SK-N-SH (cell line): Measurements from ENCODE around the gene RFX3. TPM values are rescaled to one million over a fixed set of nuclear protein-coding genes. Genes with fewer than 3 reads are reported as not detected.

Experiments used
- CTCF ChIA-PET: fragments of 300-600, 350-600 bp; formaldehyde crosslinking; extraction: SDS; loops from one replicate; lab custom pipeline; 2021; lab: Yijun Ruan, JAX
- POLR2A ChIA-PET: fragments of 350-600 bp; sonication (Branson Sonifier 250); formaldehyde crosslinking; extraction: SDS; loops from one replicate; lab custom pipeline; 2020; ENCODE audit warnings: antibody characterized with exemption, inconsistent platforms; lab: Yijun Ruan, JAX
- DNase-seq: peaks from one replicate; pipeline ENCODE4 v3.0.0; 2012
- H2AFZ ChIP-seq: fragments of 200-600 bp; sonication (generic); 2 replicates; pipeline ENCODE4 v1.8.1; 2016; ENCODE audit warnings: antibody characterized with exemption, mild to moderate bottlenecking, low read depth
- H3F3A ChIP-seq: fragments of 200-600 bp; sonication (generic); replicated peaks from 2 replicates; pipeline ENCODE3; 2016; ENCODE audit warnings: antibody characterized with exemption, mild to moderate bottlenecking; ENCODE audit not compliant: insufficient read depth
- H3K27ac ChIP-seq, 2 experiments: fragments of 200-500 bp in 1 of 2; fragments of 200-600 bp in 1 of 2; sonication (Bioruptor generic) in 1 of 2; sonication (generic), shearing (Covaris generic) in 1 of 2; 2 replicates each; pipeline versions ENCODE4 v1.5.1 to v1.6.1; 2014 to 2016; ENCODE audit warnings: low read depth in 2 of 2, inconsistent platforms in 1 of 2, low read length in 1 of 2, mild to moderate bottlenecking in 1 of 2, mixed read lengths in 1 of 2
- H3K27me3 ChIP-seq: fragments of 200-600 bp; sonication (generic), shearing (Covaris generic); 2 replicates; pipeline ENCODE4 v1.6.1; 2016; ENCODE audit warnings: mixed run types; ENCODE audit not compliant: insufficient read depth
- H3K36me3 ChIP-seq, 2 experiments: fragments of 200-500 bp in 1 of 2; fragments of 200-600 bp in 1 of 2; sonication (Bioruptor generic) in 1 of 2; sonication (generic) in 1 of 2; replicated peaks in 1 of 2; 2 replicates each; pipeline versions ENCODE3 to v1.5.1; 2014 to 2016; ENCODE audit warnings: low read length in 1 of 2, mild to moderate bottlenecking in 1 of 2; ENCODE audit not compliant: insufficient read depth in 2 of 2, control insufficient read depth in 1 of 2
- H3K4me1 ChIP-seq, 2 experiments: fragments of 200-500 bp in 1 of 2; fragments of 200-600 bp in 1 of 2; sonication (Bioruptor generic) in 1 of 2; sonication (generic), shearing (Covaris generic) in 1 of 2; 2 replicates each; pipeline versions ENCODE4 v1.5.1 to v1.6.1; 2014 to 2016; ENCODE audit warnings: low read depth in 1 of 2, low read length in 1 of 2, mixed run types in 1 of 2; ENCODE audit not compliant: insufficient read depth in 2 of 2, control insufficient read depth in 1 of 2
- H3K4me2 ChIP-seq: fragments of 200-600 bp; sonication (generic), shearing (Covaris generic); 2 replicates; pipeline ENCODE4 v1.6.1; 2017; ENCODE audit warnings: mixed run types
- H3K4me3 ChIP-seq, 2 experiments: fragments of 200-500 bp in 1 of 2; fragments of 200-600 bp in 1 of 2; sonication (Bioruptor generic) in 1 of 2; sonication (generic), shearing (Covaris generic) in 1 of 2; 2 replicates each; pipeline versions ENCODE4 v1.5.1 to v1.8.1; 2014 to 2016; ENCODE audit warnings: low read depth in 2 of 2, inconsistent platforms in 1 of 2, low read length in 1 of 2, mild to moderate bottlenecking in 1 of 2, mixed read lengths in 1 of 2, moderate library complexity in 1 of 2
- H3K79me2 ChIP-seq: fragments of 200-600 bp; sonication (generic); 2 replicates; pipeline ENCODE4 v1.8.1; 2017; ENCODE audit warnings: mild to moderate bottlenecking; ENCODE audit not compliant: insufficient read depth
- H3K9ac ChIP-seq: fragments of 200-600 bp; sonication (generic); 2 replicates; pipeline ENCODE4 v1.6.1; 2017; ENCODE audit warnings: mixed run types
- H3K9me2 ChIP-seq: fragments of 200-600 bp; sonication (generic); 2 replicates; pipeline ENCODE4 v1.6.1; 2017; ENCODE audit warnings: mixed run types
- H3K9me3 ChIP-seq: fragments of 200-600 bp; sonication (generic); 2 replicates; pipeline ENCODE4 v1.6.1; 2017; ENCODE audit warnings: mixed run types, mild to moderate bottlenecking, moderate library complexity
- H4K20me1 ChIP-seq: fragments of 200-600 bp; sonication (generic); 2 replicates; pipeline ENCODE4 v1.6.1; 2017; ENCODE audit warnings: mild to moderate bottlenecking, mixed run types; ENCODE audit not compliant: insufficient read depth
- CTCF ChIP-seq: fragments of 200-600 bp; sonication (generic); IDR thresholded peaks from 2 replicates; pipeline ENCODE4 v1.6.1; 2017; ENCODE audit warnings: antibody characterized with exemption, mild to moderate bottlenecking, moderate library complexity
- ELF1 ChIP-seq: IDR thresholded peaks from 2 replicates; pipeline ENCODE4 v1.4.0; 2012
- EZH2phosphoT487 ChIP-seq: fragments of 200-600 bp; sonication (generic); IDR thresholded peaks from 2 replicates; pipeline ENCODE4 v1.6.1; 2017; ENCODE audit warnings: low read depth, mixed run types, mild to moderate bottlenecking, antibody characterized with exemption, moderate library complexity, borderline replicate concordance
- FOSL2 ChIP-seq: IDR thresholded peaks from 2 replicates; pipeline ENCODE4 v1.4.0; 2012; ENCODE audit warnings: low read depth, mild to moderate bottlenecking, moderate library complexity, borderline replicate concordance
- FOXJ3 ChIP-seq: sonication (generic); formaldehyde crosslinking; IDR thresholded peaks from 2 replicates; pipeline ENCODE4 v1.5.1; 2020; ENCODE audit warnings: mild to moderate bottlenecking, missing genetic modification reagents
- FOXM1 ChIP-seq: IDR thresholded peaks from 2 replicates; pipeline ENCODE4 v1.4.0; 2012; ENCODE audit warnings: low read depth, mild to moderate bottlenecking
- GABPA ChIP-seq: IDR thresholded peaks from 2 replicates; pipeline ENCODE4 v1.4.0; 2012; ENCODE audit warnings: low read depth, mild to moderate bottlenecking
- PBX3 ChIP-seq: IDR thresholded peaks from 2 replicates; pipeline ENCODE4; 2012
- POLR2AphosphoS5 ChIP-seq: IDR thresholded peaks from 2 replicates; pipeline ENCODE4 v1.6.1; 2012; ENCODE audit warnings: low read depth, low read length
- RCOR1 ChIP-seq: fragments of 150-350 bp; IDR thresholded peaks from 2 replicates; pipeline ENCODE4 v1.6.1; 2017; ENCODE audit warnings: antibody characterized with exemption, low read length
- RXRA ChIP-seq: IDR thresholded peaks from 2 replicates; pipeline ENCODE4 v1.4.0; 2012; ENCODE audit warnings: low read depth, mild to moderate bottlenecking, borderline replicate concordance
- SIN3A ChIP-seq: IDR thresholded peaks from 2 replicates; pipeline ENCODE4 v1.6.1; 2012; ENCODE audit warnings: low read depth, mild to moderate bottlenecking, low read length, moderate library complexity, borderline replicate concordance
- USF1 ChIP-seq: IDR thresholded peaks from 2 replicates; pipeline ENCODE4 v1.4.0; 2012; ENCODE audit warnings: low read depth, borderline replicate concordance
- USF2 ChIP-seq: fragments of 150-350 bp; IDR thresholded peaks from 2 replicates; pipeline ENCODE4 v1.6.1; 2017; ENCODE audit warnings: antibody characterized with exemption, low read length, low read depth, borderline replicate concordance
- YY1 ChIP-seq: IDR thresholded peaks from 2 replicates; pipeline ENCODE4 v1.4.0; 2012; ENCODE audit warnings: low read depth, mild to moderate bottlenecking
- WGBS: methylation state at CpG from one replicate; pipeline ENCODE4 v1.1.6; 2017; ENCODE audit warnings: low lambda C conversion rate; 5-methylcytosine and 5-hydroxymethylcytosine counted together
- polyA plus RNA-seq, 3 experiments: library from polyadenylated mRNA; depleted of rRNA; stranded (reverse); fragments of >200 nt; gene quantifications; 2 replicates each; pipeline ENCODE4 v1.2.3, GENCODE V29; 2012

The RFX3 gene
- polyA plus RNA-seq, 1 of the 3 experiments (the other 2 are of a cell fraction) = 1.7 TPM

GRCh38 chr9:3359048-3359692 is 166.6 kb downstream of the RFX3 start:
- ChIA-PET CTCF (no interaction called here), POLR2A (no interaction called here)
- no peaks in the 10 kb centered on the region for H4K20me1 ChIP-seq
- H3K36me3 ChIP-seq = no peaks in the 10 kb centered on the region
- no peak overlapping the region for H3K9ac ChIP-seq
- no peak for TF ChIP-seq POLR2AphosphoS5
- TF ChIP-seq USF1 = no peak
- TF ChIP-seq YY1 = no peak
- TF ChIP-seq RXRA = no peak
- no peak for TF ChIP-seq EZH2phosphoT487
- TF ChIP-seq CTCF = no peak
- TF ChIP-seq FOXM1 = no peak
- TF ChIP-seq FOSL2 = no peak
- no peaks in the 10 kb centered on the region for H3K9me3 ChIP-seq
- H3K27ac ChIP-seq = no peak overlapping the region
- no peak for DNase-seq
- WGBS = 96% methylated on average over 5 of the region's 5 CpGs
- no peaks in the 10 kb centered on the region for H3K79me2 ChIP-seq
- no peak overlapping the region for H3K4me2 ChIP-seq
- no peaks in the 10 kb centered on the region for H3F3A ChIP-seq
- no peaks in the 10 kb centered on the region for H3K4me1 ChIP-seq
- no peak overlapping the region for H2AFZ ChIP-seq
- no peak overlapping the region for H3K4me3 ChIP-seq
- H3K27me3 ChIP-seq = no peaks in the 10 kb centered on the region
- no peaks in the 10 kb centered on the region; the same call in 1 of the 2 replicates for H3K9me2 ChIP-seq

GRCh38 chr9:3348169-3348568 is 177.6 kb downstream of the RFX3 start:
- Histone ChIP-seq H3K9ac (no peak overlapping the region), H3K27ac (no peak overlapping the region), H3K4me2 (no peak overlapping the region), H3K9me2 (no peaks in the 10 kb centered on the region), H3K9me3 (peaks cover 4% of the 10 kb centered on the region; the same call in 1 of the 2 replicates), H2AFZ (no peak overlapping the region), H3F3A (no peaks in the 10 kb centered on the region), H3K4me3 (no peak overlapping the region), H3K79me2 (no peaks in the 10 kb centered on the region), H3K36me3 (no peaks in the 10 kb centered on the region), H3K27me3 (no peaks in the 10 kb centered on the region), H3K4me1 (no peaks in the 10 kb centered on the region), H4K20me1 (no peaks in the 10 kb centered on the region)
- ChIA-PET POLR2A (no interaction called here), CTCF (interaction anchor here (1.2 kb wide), 1 partner anchor 14 kb away, joined by 3 read pairs; no protein-coding TSS in a partner anchor)
- DNase-seq = no peak
- WGBS = 96% methylated on average over 3 of the region's 3 CpGs
- TF ChIP-seq EZH2phosphoT487 (no peak), SIN3A (no peak), GABPA (no peak), FOXM1 (no peak), RCOR1 (no peak), ELF1 (no peak), USF2 (no peak), PBX3 (no peak), FOXJ3 (CRISPR knock-in tag) (no peak)
